Measurements from ENCODE around the gene ADCY9. TPM values are rescaled to one million over a fixed set of nuclear protein-coding genes. Genes with fewer than 3 reads are reported as not detected.

Gene ADCY9
- total RNA-seq, 1 experiment from 2014 or later: 14.2 TPM

GRCh38 chr16:4083347-4083870 lies 32.8 kb downstream of the ADCY9 start:
- no peak for DNase-seq (ENCODE audit: unreplicated experiment)
- no peak overlapping the region for H3K4me3 Mint-ChIP-seq (ENCODE audit: unreplicated experiment)
- ChIA-PET POLR2A (interaction anchor here (0.5 kb wide), 1 partner anchor 23 kb away, joined by 3 read pairs; no protein-coding TSS in a partner anchor), CTCF (no interaction called here)
- no peaks in the 10 kb centered on the region for H3K27me3 Mint-ChIP-seq (ENCODE audit: insufficient read depth, unreplicated experiment)
- no TSS peak for BruUV-seq (replicated peaks)
- intact Hi-C loops (cut with micrococcal nuclease): no loop called here
- no peaks in the 10 kb centered on the region for H3K9me3 Mint-ChIP-seq (ENCODE audit: unreplicated experiment)
- H3K4me1 Mint-ChIP-seq (ENCODE audit: insufficient read depth, unreplicated experiment): peaks cover 11% of the 10 kb centered on the region
- H3K36me3 Mint-ChIP-seq (ENCODE audit: insufficient read depth, unreplicated experiment): peaks cover 7% of the 10 kb centered on the region
- no peak for TF ChIP-seq CTCF (IDR thresholded peaks at IDR 0.05; ENCODE audit: unreplicated experiment)
- H3K27ac Mint-ChIP-seq (ENCODE audit: low read depth, unreplicated experiment): no peak overlapping the region

DNA sequence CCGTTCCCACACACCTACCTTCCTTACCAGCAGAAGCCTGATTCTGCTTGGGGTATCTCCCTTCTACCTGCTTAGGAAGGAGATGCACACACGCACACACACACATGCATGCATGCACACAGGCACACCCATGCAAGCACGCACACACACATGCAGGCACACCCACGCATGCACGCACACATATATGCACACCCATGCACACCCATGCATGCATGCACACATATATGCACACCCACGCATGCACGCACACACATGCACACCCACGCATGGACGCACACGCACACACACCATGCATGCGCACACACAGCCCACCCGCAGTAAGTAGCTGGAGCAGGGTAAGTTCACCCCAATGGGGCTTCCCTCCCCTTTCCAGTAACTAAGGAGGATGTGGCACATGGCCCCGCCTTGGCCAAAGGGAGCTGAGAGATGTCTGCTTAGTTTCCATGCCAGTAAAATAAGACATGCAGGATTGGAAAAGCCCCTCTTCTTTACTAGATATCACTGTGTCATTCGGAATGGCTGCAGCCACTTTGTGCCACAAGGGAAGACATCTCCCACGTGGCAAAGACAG lies 33.7 kb downstream of the ADCY9 start:
- TF ChIP-seq CTCF (IDR thresholded peaks at IDR 0.05; ENCODE audit: unreplicated experiment): no peak
- Mint-ChIP-seq H3K27me3 (ENCODE audit: insufficient read depth, unreplicated experiment) (no peaks in the 10 kb centered on the region), H3K9me3 (ENCODE audit: unreplicated experiment) (no peaks in the 10 kb centered on the region), H3K27ac (ENCODE audit: low read depth, unreplicated experiment) (no peak overlapping the region), H3K36me3 (ENCODE audit: insufficient read depth, unreplicated experiment) (peaks cover 7% of the 10 kb centered on the region), H3K4me3 (ENCODE audit: unreplicated experiment) (no peak overlapping the region), H3K4me1 (ENCODE audit: insufficient read depth, unreplicated experiment) (peaks cover 11% of the 10 kb centered on the region)
- POLR2A ChIA-PET: no interaction called here
- intact Hi-C loops (cut with micrococcal nuclease): no loop called here
- no peak for DNase-seq (ENCODE audit: unreplicated experiment)
- CTCF ChIA-PET: no interaction called here
- BruUV-seq (replicated peaks): no TSS peak

DNA sequence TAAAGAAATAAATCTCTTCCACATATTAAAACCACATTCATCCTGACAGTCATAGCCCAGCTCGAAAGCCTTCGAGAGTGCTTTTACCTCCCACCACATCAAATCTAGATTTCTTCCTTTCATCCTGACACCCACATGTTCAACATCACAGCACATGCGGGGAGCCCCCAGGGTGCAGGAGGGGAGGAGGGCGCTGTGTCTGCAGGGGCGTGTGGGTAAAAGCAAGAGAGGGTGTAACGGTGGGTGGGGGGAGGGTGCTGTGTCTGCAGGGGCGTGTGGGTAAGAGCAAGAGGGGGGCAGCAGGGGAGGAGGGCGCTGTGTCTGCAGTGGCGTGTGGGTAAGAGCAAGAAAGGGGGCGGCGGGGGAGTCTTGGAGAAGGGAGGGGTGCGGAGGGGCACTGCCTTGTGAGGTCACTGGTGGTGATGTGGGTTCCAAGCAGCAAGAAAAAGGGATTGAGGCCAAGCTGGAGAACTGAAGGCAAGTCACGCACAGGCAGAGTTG lies 34.7 kb downstream of the ADCY9 start:
- ChIA-PET POLR2A (no interaction called here), CTCF (no interaction called here)
- Mint-ChIP-seq H3K4me3 (ENCODE audit: unreplicated experiment) (no peak overlapping the region), H3K27me3 (ENCODE audit: insufficient read depth, unreplicated experiment) (no peaks in the 10 kb centered on the region), H3K4me1 (ENCODE audit: insufficient read depth, unreplicated experiment) (peaks cover 5% of the 10 kb centered on the region), H3K9me3 (ENCODE audit: unreplicated experiment) (no peaks in the 10 kb centered on the region), H3K36me3 (ENCODE audit: insufficient read depth, unreplicated experiment) (peaks cover 9% of the 10 kb centered on the region), H3K27ac (ENCODE audit: low read depth, unreplicated experiment) (no peak overlapping the region)
- no peak for DNase-seq (ENCODE audit: unreplicated experiment)
- no TSS peak for BruUV-seq (replicated peaks)
- intact Hi-C loops (cut with micrococcal nuclease): no loop called here
- no peak for TF ChIP-seq CTCF (IDR thresholded peaks at IDR 0.05; ENCODE audit: unreplicated experiment)

GRCh38 chr16:4081047-4081446 lies 35.2 kb downstream of the ADCY9 start:
- no TSS peak for BruUV-seq (replicated peaks)
- H3K27ac Mint-ChIP-seq (ENCODE audit: low read depth, unreplicated experiment): no peak overlapping the region
- no peaks in the 10 kb centered on the region for H3K27me3 Mint-ChIP-seq (ENCODE audit: insufficient read depth, unreplicated experiment)
- no peak for DNase-seq (ENCODE audit: unreplicated experiment)
- peaks cover 4% of the 10 kb centered on the region for H3K4me1 Mint-ChIP-seq (ENCODE audit: insufficient read depth, unreplicated experiment)
- H3K36me3 Mint-ChIP-seq (ENCODE audit: insufficient read depth, unreplicated experiment): peaks cover 11% of the 10 kb centered on the region
- H3K9me3 Mint-ChIP-seq (ENCODE audit: unreplicated experiment): no peaks in the 10 kb centered on the region
- H3K4me3 Mint-ChIP-seq (ENCODE audit: unreplicated experiment): no peak overlapping the region
- POLR2A ChIA-PET: no interaction called here
- intact Hi-C loops (cut with micrococcal nuclease): no loop called here
- CTCF ChIA-PET: no interaction called here
- TF ChIP-seq CTCF (IDR thresholded peaks at IDR 0.05; ENCODE audit: unreplicated experiment): no peak

All from MCF 10A (cell line).